Activated CD4-positive, alpha-beta T cell treated with anti-CD3 and anti-CD28 coated beads, Interleukin-2, amount 10 ng/mL, durations not matched to agents 7 days and 5 days (primary cell): ENCODE results near the gene ZACN. TPM values are rescaled to one million over a fixed set of nuclear protein-coding genes. Genes with fewer than 3 reads are reported as not detected.
"Not testable (repeated sequence)": the region's sequence is repeated elsewhere in the genome, so short reads cannot be mapped to it uniquely, and the experiment has no call there.

Experiments used
- CTCF ChIA-PET: fragments of 350-600 bp; sonication (Branson Sonifier 250); formaldehyde crosslinking; loops from one replicate; lab custom pipeline; 2021; ENCODE audit warnings: antibody characterized with exemption; lab: Charles Lee
- POLR2A ChIA-PET: fragments of 350-600 bp; sonication (Branson Sonifier 250); formaldehyde crosslinking; loops from one replicate; lab custom pipeline; 2021; ENCODE audit warnings: antibody characterized with exemption; lab: Charles Lee
- DNase-seq: peaks from one replicate; pipeline ENCODE4 v3.0.0-alpha.2; 2020
- H3K27ac Mint-ChIP-seq: one replicate; pipeline ENCODE4 v1.8.0; 2021; ENCODE audit warnings: mild to moderate bottlenecking, moderate library complexity, mixed read lengths
- H3K27me3 Mint-ChIP-seq: one replicate; pipeline ENCODE4 v1.8.0; 2021; ENCODE audit warnings: mixed read lengths
- H3K36me3 Mint-ChIP-seq: one replicate; pipeline ENCODE4 v1.8.0; 2021; ENCODE audit warnings: low read depth, mixed read lengths
- H3K4me1 Mint-ChIP-seq: one replicate; pipeline ENCODE4 v1.8.0; 2021; ENCODE audit warnings: mixed read lengths
- H3K4me3 Mint-ChIP-seq: one replicate; pipeline ENCODE4 v1.8.0; 2021; ENCODE audit warnings: mild to moderate bottlenecking, moderate library complexity, mixed read lengths
- H3K9me3 Mint-ChIP-seq: one replicate; pipeline ENCODE4 v1.8.0; 2021; ENCODE audit warnings: mixed read lengths
- total RNA-seq, 2 experiments: library from RNA; stranded (reverse); gene quantifications; one replicate each; pipeline ENCODE4 v1.2.3, GENCODE V29; 2021

Gene ZACN
- total RNA-seq, 2 experiments from 2014 or later: 0.27 TPM; not detected in 1

DNA sequence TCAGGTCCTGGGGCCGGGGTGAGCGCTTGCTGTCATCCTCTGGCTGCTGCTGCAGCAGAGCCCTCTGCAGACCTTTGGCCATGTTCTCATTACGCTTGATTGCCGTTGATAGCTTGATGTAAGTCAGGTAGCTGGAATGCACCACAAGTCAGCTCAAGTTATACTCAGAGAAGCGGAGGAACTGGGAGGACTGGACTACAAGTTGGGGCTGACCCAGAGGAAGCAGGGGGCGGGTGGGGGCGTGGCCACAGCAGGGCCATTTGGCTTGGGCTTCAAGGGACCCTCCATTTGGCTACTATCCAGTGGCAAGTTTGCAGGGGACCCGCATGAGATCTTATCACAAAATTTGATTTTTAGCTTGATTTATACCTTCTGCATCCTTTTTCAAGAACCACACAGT lies 32.9 kb upstream of the ZACN start:
- Mint-ChIP-seq H3K27ac (no peak overlapping the region), H3K4me3 (no peak overlapping the region), H3K4me1 (peaks cover 7% of the 10 kb centered on the region), H3K36me3 (peaks cover 61% of the 10 kb centered on the region), H3K27me3 (no peaks in the 10 kb centered on the region), H3K9me3 (no peaks in the 10 kb centered on the region)
- ChIA-PET POLR2A (interaction anchor here (0.7 kb wide), 1 partner anchor 39 kb away, joined by 3 read pairs; no protein-coding TSS in a partner anchor), CTCF (interaction anchor here (0.5 to 1.1 kb wide), 4 partner anchors 14 to 288 kb away, joined by 3 to 4 read pairs (median 3); no protein-coding TSS in a partner anchor)
- no peak for DNase-seq

DNA sequence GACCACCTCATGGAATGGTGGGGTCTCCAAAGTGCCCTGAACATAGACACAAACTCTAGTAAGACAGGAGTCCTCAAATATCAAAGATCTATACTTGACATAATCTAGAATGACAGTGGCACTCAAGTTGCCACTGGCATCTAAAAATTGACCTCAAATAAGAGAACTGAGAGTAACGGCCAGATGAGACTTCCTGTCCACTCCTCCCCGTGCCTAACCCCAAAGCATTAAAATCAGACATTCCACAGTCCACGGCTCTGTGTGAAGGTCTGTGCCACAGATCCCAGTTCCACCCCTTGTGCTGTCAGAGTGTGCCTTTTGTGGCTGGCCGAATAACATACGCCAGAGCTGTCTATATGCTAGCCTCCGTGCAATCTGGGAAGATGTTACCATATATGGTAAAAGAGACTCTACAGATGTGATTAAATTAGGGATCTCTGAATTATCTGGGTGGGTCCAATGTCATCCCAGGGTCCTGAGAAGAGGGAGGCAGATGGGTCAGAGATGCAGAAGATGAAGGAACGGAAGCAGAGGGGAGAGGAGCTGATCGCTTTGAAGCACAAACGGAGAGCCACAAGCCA lies 30.9 kb upstream of the ZACN start:
- Mint-ChIP-seq H3K9me3 (no peaks in the 10 kb centered on the region), H3K4me3 (no peak overlapping the region), H3K4me1 (peaks cover 7% of the 10 kb centered on the region), H3K36me3 (peaks cover 58% of the 10 kb centered on the region), H3K27ac (no peak overlapping the region), H3K27me3 (no peaks in the 10 kb centered on the region)
- ChIA-PET POLR2A (no interaction called here), CTCF (interaction anchor here (1.6 kb wide), 1 partner anchor 34 kb away, joined by 5 read pairs; no protein-coding TSS in a partner anchor)
- DNase-seq: no peak

DNA sequence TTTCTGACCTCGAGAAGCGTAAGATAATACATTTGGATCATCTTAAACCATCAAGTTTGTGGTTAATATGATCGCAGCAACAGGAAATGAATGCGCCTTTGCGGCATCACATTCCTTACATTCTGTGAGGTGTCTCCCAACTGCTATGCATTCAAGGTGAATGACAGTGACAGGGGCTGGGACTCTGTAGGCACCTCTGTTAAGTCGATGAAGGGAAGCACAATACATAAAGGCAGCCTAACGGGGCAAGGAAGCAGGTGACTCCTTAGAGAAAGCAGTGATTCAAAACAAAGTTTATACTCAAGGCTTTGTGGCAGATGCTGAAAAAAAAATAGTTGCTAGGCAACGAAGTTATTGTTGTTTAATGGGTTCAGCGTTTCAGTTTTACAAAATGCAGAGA lies 30.3 kb upstream of the ZACN start:
- peaks cover 56% of the 10 kb centered on the region for H3K36me3 Mint-ChIP-seq
- peaks cover 7% of the 10 kb centered on the region for H3K4me1 Mint-ChIP-seq
- ChIA-PET CTCF (interaction anchor here (1.1 to 1.6 kb wide), 4 partner anchors 8 to 350 kb away, joined by 3 to 5 read pairs (median 4); no protein-coding TSS in a partner anchor), POLR2A (no interaction called here)
- no peaks in the 10 kb centered on the region for H3K9me3 Mint-ChIP-seq
- DNase-seq: no peak
- H3K4me3 Mint-ChIP-seq: no peak overlapping the region
- no peak overlapping the region for H3K27ac Mint-ChIP-seq
- H3K27me3 Mint-ChIP-seq: no peaks in the 10 kb centered on the region

DNA sequence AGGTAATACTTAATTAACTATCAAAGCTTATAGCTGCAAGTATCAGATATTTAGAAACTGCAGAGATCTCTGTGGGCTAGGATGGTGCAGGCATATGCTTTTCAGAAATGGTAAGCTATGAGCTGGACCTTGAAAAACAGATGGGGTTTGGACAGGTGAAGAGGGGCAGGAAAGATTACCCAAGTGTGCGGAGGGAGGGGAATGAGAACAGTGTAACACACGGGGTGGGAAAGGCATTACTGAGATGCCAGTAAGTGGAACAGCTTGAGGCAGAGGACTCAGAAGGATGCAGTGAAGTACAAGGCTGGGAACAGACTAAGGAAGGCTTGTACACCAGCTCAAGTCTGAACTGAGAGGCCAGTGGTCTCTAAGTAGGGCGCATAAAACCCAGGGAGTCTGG lies 29.7 kb upstream of the ZACN start:
- Mint-ChIP-seq H3K27ac (no peak overlapping the region), H3K9me3 (no peaks in the 10 kb centered on the region), H3K27me3 (no peaks in the 10 kb centered on the region), H3K4me1 (peaks cover 9% of the 10 kb centered on the region), H3K36me3 (peaks cover 56% of the 10 kb centered on the region), H3K4me3 (no peak overlapping the region)
- no peak for DNase-seq
- ChIA-PET CTCF (interaction anchor here (1.1 to 1.6 kb wide), 4 partner anchors 9 to 349 kb away, joined by 3 to 5 read pairs (median 4); no protein-coding TSS in a partner anchor), POLR2A (no interaction called here)

DNA sequence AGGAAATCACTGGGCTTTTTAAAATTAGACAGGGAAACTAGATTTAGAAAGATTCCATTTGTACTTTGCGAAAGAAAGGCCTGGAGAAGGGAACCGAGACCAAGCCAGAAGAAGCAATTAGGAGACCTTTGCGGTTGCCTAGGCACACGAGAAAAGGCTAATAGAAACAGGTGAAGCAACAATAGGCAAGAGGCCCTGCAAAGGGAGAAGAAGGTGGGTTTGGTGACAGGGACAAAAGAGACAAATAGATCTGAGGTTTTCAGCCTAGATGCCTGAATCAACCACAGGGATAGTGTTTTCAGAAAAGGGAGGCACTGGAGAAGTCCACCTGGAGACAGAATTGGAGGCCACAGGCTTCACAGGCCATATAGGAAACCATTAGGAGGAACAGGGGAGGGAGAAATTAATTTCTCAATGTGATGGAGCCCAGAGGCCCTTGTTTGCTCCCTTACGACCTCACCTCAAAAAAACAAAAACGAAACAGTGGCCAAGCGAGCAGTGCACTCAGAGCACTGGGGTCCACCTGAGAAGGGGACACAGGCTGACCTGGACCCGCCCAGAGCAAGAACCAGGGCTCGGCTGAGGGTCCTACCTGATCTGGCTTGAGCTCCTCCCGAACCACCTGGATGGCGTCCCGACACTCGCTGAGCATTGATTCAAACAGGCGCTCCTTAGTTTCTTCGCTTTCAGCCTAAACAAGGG lies 29.0 kb upstream of the ZACN start:
- H3K4me1 Mint-ChIP-seq: peaks cover 9% of the 10 kb centered on the region
- no peaks in the 10 kb centered on the region for H3K27me3 Mint-ChIP-seq
- H3K4me3 Mint-ChIP-seq: no peak overlapping the region
- DNase-seq: no peak
- ChIA-PET POLR2A (no interaction called here), CTCF (interaction anchor here (0.7 to 1.6 kb wide), 5 partner anchors 9 to 349 kb away, joined by 3 to 5 read pairs (median 4); no protein-coding TSS in a partner anchor)
- H3K36me3 Mint-ChIP-seq: peaks cover 48% of the 10 kb centered on the region
- no peaks in the 10 kb centered on the region for H3K9me3 Mint-ChIP-seq
- H3K27ac Mint-ChIP-seq: peak overlapping the region; percentile 15

DNA sequence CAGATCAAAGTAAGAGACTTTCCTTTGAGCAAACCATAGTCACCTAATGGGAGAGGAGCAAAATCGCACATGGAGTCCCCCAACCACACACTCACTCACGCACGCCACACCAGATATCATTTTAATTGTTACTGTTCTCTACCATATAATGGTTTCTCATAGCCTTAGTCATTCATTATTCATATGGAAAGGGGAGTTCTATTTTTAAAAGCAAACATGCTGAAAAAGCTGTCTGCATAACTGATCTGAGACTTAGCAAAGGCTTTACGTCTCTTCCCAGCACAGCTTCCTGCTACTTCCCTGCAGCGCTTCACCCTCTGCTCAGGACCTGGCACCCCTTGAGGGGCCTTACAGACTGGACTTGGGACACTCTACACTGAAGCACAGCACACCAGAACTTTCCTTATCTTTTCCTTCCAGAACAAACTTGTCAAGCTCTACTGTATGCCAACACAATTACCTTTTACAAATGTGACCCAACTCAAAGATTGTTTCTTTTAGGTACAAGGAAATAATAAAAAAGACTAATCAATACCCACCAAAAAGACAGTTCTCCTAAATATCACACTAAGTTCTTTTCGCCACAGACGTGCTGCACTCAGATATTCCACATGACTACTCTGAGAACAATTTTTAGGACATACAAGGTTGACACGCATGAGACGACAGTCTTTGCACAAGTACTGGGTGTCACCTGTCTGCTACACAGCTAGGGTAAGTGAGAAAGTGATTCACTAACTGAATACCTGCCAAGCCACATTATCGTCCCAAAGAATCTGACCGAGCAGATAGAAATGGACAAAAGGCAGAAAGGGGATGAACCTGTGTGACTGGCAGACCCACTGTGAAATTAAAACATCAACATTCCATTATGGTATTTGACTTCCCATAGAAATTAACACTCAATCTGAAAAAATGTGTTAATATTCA lies 28.2 kb upstream of the ZACN start:
- POLR2A ChIA-PET: no interaction called here
- Mint-ChIP-seq H3K4me1 (peaks cover 9% of the 10 kb centered on the region), H3K36me3 (peaks cover 42% of the 10 kb centered on the region), H3K27ac (no peak overlapping the region), H3K9me3 (no peaks in the 10 kb centered on the region), H3K4me3 (no peak overlapping the region), H3K27me3 (no peaks in the 10 kb centered on the region)
- DNase-seq: no peak
- CTCF ChIA-PET: interaction anchor here (0.7 to 1.6 kb wide), 2 partner anchors 15 to 31 kb away, joined by 3 to 5 read pairs; no protein-coding TSS in a partner anchor

DNA sequence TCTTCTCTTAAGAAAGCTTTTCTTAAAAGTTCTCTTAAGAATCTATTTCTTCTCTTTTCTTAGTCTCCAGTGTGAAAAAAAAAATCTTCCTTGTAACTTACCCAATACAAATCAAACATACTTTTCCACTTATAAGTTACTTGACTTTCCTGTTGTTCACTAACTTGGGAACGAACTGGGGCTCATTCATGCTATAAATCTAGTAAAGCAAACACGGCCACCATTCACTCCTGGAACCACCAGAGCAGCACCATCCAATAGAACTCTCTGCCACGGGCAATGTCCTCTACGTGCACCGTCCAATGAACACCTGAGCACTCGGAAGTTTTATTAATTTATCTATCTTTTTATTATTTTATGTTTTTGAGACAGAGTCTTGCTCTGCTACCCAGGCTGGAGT lies 27.4 kb upstream of the ZACN start:
- peaks cover 12% of the 10 kb centered on the region for H3K4me1 Mint-ChIP-seq
- ChIA-PET POLR2A (no interaction called here), CTCF (no interaction called here)
- H3K9me3 Mint-ChIP-seq: no peaks in the 10 kb centered on the region
- DNase-seq: no peak
- H3K27ac Mint-ChIP-seq: no peak overlapping the region
- no peaks in the 10 kb centered on the region for H3K27me3 Mint-ChIP-seq
- peaks cover 46% of the 10 kb centered on the region for H3K36me3 Mint-ChIP-seq
- no peak overlapping the region for H3K4me3 Mint-ChIP-seq

DNA sequence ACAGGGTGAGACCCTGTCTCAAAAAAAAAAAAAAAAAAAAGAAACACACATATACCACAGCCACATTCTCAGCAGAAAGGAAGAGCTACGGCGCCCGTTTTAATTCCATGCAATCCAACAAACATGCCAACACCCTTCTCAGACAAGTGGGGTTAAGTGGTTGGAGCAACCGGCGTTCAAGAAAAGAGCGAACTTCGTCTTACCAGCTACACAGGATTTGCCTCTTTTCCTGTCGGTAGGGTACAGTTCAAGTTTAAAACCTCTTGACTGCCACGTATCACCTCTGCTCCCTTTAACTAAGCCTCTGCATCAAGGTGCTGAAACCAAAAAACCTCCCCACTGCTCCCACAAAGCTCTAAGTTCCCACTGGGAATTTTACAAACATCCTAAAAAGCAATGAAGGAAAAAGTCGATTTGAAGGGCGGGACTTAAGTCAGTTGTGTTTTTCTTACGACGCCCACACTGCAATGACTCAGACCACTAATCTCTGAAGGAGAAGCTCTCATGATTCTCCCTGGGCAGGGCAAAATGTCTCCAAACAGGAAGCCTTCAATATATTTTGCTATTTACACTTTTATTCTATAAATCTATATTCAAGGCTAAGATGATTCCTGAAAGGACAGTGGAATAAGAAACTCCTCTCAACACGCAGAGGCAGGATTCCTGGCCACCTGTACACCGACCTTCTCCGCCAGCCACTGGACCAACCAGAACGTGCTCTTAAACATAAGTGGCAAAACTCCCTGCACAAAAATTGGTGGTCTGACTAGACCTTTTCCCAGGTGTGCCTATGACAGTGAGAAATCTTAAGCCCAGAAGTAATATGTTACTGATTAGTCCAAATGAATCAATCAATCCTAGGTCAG lies 25.5 kb upstream of the ZACN start:
- H3K36me3 Mint-ChIP-seq: peaks cover 51% of the 10 kb centered on the region
- H3K9me3 Mint-ChIP-seq: no peaks in the 10 kb centered on the region
- CTCF ChIA-PET: interaction anchor here (0.7 kb wide), 2 partner anchors 146 to 226 kb away, joined by 3 to 5 read pairs; no protein-coding TSS in a partner anchor
- no peak overlapping the region for H3K4me3 Mint-ChIP-seq
- POLR2A ChIA-PET: no interaction called here
- H3K4me1 Mint-ChIP-seq: peaks cover 12% of the 10 kb centered on the region
- H3K27ac Mint-ChIP-seq: no peak overlapping the region
- DNase-seq: no peak
- no peaks in the 10 kb centered on the region for H3K27me3 Mint-ChIP-seq

DNA sequence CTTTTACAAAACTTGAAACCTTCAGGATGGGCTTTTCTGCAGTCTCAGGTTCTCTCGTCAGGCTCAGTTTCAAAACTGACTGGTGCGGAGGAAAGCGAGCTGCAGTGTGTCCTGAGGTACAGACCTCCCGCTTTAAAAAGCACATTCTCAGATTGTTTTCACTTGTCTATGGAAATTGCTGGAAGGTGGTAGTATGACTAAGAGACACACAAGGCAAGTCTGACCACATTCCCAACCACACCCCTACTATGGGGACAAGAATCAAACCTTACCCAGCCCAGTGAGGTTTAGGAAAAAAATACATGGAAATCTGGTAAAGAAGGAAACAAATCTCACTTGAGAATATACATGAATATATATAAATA lies 24.9 kb upstream of the ZACN start:
- Mint-ChIP-seq H3K4me1 (peaks cover 10% of the 10 kb centered on the region), H3K36me3 (peaks cover 51% of the 10 kb centered on the region), H3K27me3 (no peaks in the 10 kb centered on the region), H3K27ac (no peak overlapping the region), H3K9me3 (no peaks in the 10 kb centered on the region), H3K4me3 (no peak overlapping the region)
- ChIA-PET POLR2A (no interaction called here), CTCF (interaction anchor here (0.6 to 0.7 kb wide), 3 partner anchors 15 to 1292 kb away, joined by 3 to 5 read pairs (median 5); no protein-coding TSS in a partner anchor)
- DNase-seq: no peak

DNA sequence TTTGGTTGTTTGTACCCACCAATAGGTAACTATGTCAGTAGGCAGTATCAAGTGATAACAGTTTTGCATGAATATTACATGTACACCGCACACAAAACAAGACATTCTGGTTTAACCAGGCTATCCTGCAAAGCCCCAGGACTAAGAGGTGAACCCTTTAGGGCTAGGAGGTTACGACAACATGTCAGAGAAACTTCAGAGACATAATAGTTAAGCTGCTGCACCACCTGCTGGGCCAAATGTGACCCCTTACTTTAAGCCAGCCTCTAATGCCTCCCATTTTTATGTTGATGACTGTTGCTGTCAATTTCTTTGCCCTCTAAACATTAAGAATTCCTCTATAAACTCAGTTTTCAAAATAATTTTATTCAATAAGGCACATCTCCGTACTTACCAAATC lies 22.1 kb upstream of the ZACN start:
- Mint-ChIP-seq H3K27ac (no peak overlapping the region), H3K4me1 (peaks cover 5% of the 10 kb centered on the region), H3K27me3 (no peaks in the 10 kb centered on the region), H3K9me3 (no peaks in the 10 kb centered on the region), H3K4me3 (no peak overlapping the region), H3K36me3 (peaks cover 53% of the 10 kb centered on the region)
- POLR2A ChIA-PET: no interaction called here
- DNase-seq: no peak
- CTCF ChIA-PET: interaction anchor here (1.6 to 1.7 kb wide), 2 partner anchors 23 to 24 kb away, joined by 3 to 4 read pairs; no protein-coding TSS in a partner anchor

DNA sequence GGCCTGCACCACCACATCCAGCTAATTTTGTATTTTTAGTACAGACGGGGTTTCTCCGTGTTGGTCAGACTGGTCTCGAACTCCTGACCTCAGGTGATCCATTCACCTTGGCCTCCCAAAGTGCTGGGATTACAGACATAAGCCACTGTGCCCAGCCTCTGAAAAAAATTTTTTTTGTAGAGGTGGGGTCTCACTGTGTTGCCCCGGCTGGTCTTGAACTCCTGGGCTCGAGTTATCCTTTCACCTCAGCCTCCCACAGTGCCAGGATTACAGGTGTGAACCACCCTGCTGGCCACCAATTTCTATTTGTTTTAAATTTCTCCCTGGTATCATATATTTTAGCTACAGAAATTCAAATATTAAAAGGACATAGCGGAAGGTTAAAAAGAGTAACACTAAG lies 20.7 kb upstream of the ZACN start:
- H3K27me3 Mint-ChIP-seq, DNase-seq, H3K9me3 Mint-ChIP-seq, H3K27ac Mint-ChIP-seq, H3K4me3 Mint-ChIP-seq, H3K4me1 Mint-ChIP-seq: not testable (repeated sequence)
- POLR2A ChIA-PET: interaction anchor here (0.6 kb wide), 1 partner anchor 44 kb away, joined by 3 read pairs; no protein-coding TSS in a partner anchor
- CTCF ChIA-PET: interaction anchor here (0.6 to 1.6 kb wide), 5 partner anchors 16 to 292 kb away, joined by 3 to 4 read pairs (median 3); partner anchors contain the start of gene GALR2
- peaks cover 61% of the 10 kb centered on the region for H3K36me3 Mint-ChIP-seq
